ENCODE results near the gene ARHGAP32.

The ARHGAP32 gene

DNA sequence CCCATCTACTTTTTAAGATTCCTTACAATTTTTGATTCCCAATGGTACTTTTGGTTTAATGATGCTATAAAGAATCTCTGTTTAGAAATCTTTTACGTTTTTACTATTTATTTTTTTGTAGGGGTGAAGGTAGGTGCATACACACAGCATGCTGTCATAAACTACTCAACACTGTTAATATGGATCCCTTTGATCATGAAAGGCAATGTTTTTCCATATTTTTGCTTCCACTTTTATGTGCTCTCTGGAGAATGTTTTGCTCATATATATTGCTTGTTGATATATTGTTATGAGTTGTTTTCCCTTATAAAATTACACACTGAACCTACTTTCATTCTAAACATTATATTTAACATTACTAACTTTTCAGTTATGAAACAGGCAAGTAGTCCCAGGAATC lies 125.9 kb downstream of the ARHGAP32 start:
- no peak overlapping the region for H3K4me3 ChIP-seq (replicated peaks; ENCODE audit: low read depth, low read length)
- TF ChIP-seq, protein P1, sequence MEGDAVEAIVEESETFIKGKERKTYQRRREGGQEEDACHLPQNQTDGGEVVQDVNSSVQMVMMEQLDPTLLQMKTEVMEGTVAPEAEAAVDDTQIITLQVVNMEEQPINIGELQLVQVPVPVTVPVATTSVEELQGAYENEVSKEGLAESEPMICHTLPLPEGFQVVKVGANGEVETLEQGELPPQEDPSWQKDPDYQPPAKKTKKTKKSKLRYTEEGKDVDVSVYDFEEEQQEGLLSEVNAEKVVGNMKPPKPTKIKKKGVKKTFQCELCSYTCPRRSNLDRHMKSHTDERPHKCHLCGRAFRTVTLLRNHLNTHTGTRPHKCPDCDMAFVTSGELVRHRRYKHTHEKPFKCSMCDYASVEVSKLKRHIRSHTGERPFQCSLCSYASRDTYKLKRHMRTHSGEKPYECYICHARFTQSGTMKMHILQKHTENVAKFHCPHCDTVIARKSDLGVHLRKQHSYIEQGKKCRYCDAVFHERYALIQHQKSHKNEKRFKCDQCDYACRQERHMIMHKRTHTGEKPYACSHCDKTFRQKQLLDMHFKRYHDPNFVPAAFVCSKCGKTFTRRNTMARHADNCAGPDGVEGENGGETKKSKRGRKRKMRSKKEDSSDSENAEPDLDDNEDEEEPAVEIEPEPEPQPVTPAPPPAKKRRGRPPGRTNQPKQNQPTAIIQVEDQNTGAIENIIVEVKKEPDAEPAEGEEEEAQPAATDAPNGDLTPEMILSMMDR (IDR thresholded peaks at IDR 0.05; ENCODE audit: low read depth, low read length, missing control alignments): no peak
- no peak for DNase-seq (ENCODE audit: extremely low read depth, low read depth)

DNA sequence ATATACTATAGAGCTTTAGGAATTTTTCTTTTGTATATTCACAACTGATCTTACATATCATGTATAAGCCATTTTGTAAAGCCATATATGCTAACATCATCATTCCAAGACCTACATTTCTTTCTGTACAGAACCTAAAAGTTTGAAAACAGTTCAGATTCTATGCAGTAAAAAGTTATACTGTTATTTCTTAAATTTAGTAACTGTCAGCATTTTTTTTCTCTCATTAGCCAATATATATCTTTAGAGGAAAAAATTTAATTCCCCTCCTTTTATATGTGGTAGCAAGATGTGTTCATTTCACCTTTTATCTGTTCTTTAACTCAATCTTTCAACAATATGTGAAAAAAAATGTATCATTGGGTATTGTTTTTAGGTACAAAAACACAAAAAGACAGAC lies 129.0 kb downstream of the ARHGAP32 start:
- no peak overlapping the region for H3K4me3 ChIP-seq (replicated peaks; ENCODE audit: low read depth, low read length)
- TF ChIP-seq, protein P1 (IDR thresholded peaks at IDR 0.05; ENCODE audit: low read depth, low read length, missing control alignments): no peak
- no peak for DNase-seq (ENCODE audit: extremely low read depth, low read depth)

DNA sequence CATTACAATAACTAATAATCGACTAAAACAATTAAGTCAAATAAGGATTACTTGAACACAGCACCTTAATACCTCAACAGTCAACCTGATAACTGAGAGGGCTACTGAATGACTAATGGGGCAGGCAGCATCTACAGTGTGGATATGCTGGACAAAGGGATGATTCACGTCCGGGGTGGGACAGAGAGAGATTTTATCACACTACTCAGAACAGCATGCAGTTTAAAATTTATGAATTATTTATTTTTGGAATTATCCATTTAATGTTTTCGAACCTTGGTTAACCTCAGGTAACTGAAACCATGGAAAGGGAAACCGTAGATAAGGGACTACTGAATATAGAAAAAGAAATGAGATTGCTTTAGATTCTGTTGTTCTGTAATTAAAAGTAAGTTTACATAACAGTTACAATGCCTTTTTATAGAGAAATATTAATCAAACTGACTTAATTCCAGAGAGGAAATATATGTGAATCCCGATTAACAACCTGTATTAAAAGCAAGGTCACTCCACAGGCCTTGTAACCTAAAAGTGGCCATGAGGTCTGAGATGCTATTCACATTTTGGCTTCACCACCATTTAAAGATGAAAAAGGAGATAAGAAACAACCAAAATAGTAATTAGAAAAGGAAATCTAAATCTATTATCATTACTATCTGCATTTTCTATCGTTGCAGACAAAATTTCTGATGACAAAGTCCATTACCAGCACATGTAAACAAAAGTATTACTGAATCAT lies 130.5 kb downstream of the ARHGAP32 start:
- DNase-seq (ENCODE audit: extremely low read depth, low read depth): peak; percentile 33
- TF ChIP-seq, protein P1 (IDR thresholded peaks at IDR 0.05; ENCODE audit: low read depth, low read length, missing control alignments): no peak
- no peak overlapping the region for H3K4me3 ChIP-seq (replicated peaks; ENCODE audit: low read depth, low read length)

GRCh38 chr11:129056916-129057315 lies 135.2 kb downstream of the ARHGAP32 start:
- DNase-seq (ENCODE audit: extremely low read depth, low read depth): no peak
- H3K4me3 ChIP-seq (replicated peaks; ENCODE audit: low read depth, low read length): no peak overlapping the region
- TF ChIP-seq, protein P1 (IDR thresholded peaks at IDR 0.05; ENCODE audit: low read depth, low read length, missing control alignments): no peak

- H3K4me3 ChIP-seq (replicated peaks; ENCODE audit: low read depth, low read length): no peak overlapping the region
- TF ChIP-seq, protein P1 (IDR thresholded peaks at IDR 0.05; ENCODE audit: low read depth, low read length, missing control alignments): no peak
- DNase-seq (ENCODE audit: extremely low read depth, low read depth): no peak
Observed at GRCh38 chr11:129055196-129055595, 136.9 kb downstream of the ARHGAP32 start.

GRCh38 chr11:129048911-129049310 lies 143.2 kb downstream of the ARHGAP32 start:
- DNase-seq (ENCODE audit: extremely low read depth, low read depth): no peak
- TF ChIP-seq, protein P1 (IDR thresholded peaks at IDR 0.05; ENCODE audit: low read depth, low read length, missing control alignments): no peak
- H3K4me3 ChIP-seq (replicated peaks; ENCODE audit: low read depth, low read length): no peak overlapping the region

- no peak overlapping the region for H3K4me3 ChIP-seq (replicated peaks; ENCODE audit: low read depth, low read length)
- no peak for DNase-seq (ENCODE audit: extremely low read depth, low read depth)
- TF ChIP-seq, protein P1 (IDR thresholded peaks at IDR 0.05; ENCODE audit: low read depth, low read length, missing control alignments): no peak
Observed at GRCh38 chr11:129045150-129045549, 147.0 kb downstream of the ARHGAP32 start.
